Stimulated activated CD4-positive, alpha-beta T cell treated with anti-CD3 and anti-CD28 coated beads, Interleukin-2, amount 100 ng/mL, for 4 hours (primary cell): Measurements from ENCODE around the gene ACP7.
A peak's percentile ranks its signal among the peaks of the same experiment; 100 is the strongest.
"Not testable (repeated sequence)": the region's sequence is repeated elsewhere in the genome, so short reads cannot be mapped to it uniquely, and the experiment has no call there.

Experiments used
- DNase-seq: peaks from one replicate; pipeline ENCODE4 v3.0.0-alpha.2; 2020; ENCODE audit warnings: low read depth

The ACP7 gene

DNA sequence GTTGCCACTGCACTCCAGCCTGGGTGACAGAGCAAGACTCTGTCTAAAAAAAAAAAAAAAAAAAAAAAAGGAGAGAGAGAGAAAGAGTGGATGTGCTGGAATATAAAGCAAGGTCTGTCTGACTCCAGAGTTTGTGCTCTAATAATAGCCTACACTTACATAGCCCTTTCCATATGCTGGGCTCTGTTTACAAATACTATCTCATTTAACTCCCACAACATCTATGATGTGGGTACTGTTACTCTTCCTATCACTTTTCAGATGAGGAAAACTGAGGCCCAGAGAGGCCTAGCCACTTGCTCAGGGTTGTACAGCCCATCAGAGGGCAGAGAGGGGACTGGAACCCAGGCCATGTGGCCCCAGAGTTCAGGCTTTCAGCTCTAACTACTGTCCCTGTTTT, 25.5 kb downstream of the ACP7 start:
- DNase-seq: no peak

DNA sequence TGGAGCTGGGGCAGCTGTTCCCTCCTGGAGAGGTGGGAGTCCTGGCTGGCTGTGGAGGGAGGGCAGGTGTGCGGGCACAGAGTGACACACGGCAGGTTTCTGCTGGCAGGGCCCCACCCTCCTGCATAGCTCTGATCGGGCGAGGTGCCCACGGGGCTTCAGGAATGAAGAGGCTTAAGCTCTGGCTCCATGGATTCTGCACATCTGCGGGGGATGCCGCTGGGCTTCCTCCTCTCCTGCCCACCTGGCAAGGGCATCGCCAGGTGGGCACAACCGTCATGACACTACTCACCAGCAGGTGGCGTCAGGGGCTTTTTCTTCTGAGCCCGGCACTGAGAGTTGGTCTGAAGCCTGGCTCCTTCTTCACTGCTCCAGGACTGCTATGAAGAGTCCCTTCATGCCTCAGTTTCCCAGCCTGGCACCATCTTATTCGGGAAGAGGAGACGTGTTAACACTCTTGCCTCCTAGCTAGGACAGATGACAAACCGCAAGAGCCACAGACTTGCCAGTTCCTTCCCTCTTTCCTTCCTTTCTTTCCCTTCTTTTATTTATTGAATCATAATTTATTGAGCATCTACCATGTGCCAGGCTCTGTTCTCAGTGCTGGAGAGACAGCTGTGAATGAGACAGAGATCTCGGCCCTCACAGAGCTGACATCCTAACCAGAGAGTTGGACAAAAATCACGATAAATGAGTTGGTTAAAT, 26.2 kb downstream of the ACP7 start:
- peak; percentile 61 for DNase-seq

DNA sequence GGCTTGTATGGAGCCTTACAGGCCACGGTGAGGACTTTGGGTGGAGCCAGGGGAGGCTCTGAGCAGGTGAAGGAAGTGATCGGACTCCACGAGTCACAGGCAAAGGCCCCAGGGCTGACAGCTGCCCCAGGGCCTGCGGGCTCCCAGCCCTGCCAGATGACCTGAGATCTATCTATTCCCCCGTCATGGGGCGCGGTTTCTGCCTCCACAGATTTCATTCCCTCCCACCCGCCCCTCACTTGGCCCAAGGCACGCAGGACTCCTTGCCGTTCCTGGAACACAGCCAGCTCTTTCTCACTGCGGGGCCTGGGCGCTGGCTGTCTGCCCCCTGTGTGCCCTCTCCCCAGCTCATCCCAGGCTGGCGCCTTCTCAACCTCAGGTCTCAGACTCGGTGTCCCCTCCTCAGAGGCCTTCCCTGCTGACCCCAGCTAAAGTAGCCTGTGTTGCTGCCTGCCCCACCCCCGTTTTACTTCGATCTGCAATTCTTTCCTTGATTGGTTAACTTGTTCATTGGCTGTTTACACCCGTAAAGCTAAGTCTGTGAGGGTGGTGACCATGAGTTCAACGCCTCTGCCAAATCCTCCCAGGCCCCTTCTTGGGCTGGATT, 27.5 kb downstream of the ACP7 start:
- no peak for DNase-seq

DNA sequence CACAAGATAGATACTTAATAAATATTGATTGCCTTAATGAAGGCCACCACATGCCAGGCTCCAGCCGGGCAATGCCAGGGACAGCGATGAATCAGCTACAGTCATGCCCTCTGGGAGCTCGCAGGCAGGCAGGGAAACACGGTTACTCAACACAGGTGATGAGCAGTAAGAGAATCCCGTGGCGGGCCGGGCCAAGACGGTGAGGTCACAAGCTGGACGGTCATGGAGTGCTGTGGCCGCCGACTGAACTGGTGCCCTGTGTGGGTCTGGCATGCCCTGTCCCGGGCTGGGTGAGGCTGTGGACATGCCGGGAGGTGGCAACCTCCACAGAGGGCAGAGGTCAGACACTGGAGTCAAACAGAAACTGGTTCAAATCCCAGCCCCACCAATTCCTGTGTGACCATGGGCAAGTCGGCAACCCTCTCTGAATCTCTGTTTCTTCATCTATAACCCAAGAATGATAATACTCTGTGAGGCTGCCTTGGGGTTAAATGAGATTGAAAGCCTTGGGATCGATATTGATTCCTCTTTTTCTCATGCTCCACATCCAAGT, 28.2 kb downstream of the ACP7 start:
- no peak for DNase-seq

DNA sequence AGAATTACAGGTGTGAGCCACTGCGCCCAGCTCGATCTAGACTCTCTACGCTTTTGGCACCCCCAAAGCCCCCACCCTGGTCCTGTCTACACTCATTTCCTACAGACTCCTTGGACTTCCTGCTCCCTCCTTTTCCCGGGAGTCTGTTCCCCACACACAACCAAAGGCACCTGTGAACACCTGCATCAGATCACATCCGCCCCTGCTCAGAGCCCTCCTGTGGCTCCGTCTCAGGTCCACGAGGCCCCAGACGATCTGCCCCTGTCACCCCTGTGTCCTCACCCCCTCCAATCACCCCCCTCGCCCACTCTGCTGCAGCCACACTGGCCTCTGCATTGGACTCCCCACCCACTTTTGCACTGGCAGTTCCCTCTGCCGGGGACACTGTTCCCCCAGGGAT, 29.0 kb downstream of the ACP7 start:
- DNase-seq: no peak

DNA sequence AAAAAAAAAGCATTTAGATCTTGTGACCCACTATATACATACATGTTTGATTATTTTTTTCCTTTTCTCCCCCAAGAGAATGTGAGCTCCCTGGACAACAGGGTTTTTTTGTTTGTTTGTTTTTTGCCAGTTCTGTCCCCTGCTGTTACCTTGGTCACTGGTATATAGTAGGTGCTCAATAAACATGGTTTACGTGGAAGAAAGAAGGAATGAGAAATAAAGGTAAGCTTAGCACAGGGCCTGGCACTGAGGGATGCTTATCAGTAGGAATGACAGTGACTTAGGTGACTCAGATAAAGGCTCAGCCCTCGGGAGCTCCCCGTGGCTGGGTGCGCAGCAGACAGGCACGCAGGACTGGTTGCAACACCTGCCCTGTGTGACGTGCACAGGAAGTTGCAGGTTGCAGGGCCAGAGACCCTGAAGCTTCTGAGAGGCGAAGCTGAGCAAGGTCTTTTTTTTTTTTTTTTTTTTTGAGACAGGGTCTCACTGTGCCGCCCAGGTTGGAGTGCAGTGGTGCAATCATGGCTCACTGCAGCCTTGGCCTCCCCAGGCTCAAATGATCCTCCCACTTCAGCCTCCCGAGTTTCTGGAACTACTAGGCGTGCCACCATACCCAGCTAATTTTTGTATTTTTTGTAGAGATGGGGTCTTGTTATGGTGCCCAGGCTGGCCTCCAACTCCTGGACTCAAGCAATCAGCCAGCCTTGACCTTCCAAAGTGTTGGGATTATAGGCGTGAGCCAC, 31.1 kb downstream of the ACP7 start:
- no peak for DNase-seq

DNA sequence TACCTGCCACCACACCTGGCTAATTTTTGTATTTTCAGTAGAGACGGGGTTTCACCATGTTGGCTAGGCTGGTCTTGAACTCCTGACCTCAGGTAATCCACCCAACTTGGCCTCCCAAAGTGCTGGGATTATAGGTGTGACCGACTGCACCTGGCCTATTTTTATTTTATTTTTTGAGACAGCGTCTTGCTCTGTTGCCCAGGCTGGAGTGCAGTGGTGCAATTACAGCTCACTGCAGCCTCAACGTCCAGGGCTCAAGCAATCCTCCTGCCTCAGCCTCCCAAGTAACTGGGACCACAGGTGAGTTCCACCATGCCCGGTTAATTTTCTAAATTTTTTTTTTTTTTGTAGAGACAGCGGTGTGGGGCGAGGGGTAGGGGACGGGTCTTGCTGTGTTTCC, 32.9 kb downstream of the ACP7 start:
- DNase-seq: not testable (repeated sequence)

DNA sequence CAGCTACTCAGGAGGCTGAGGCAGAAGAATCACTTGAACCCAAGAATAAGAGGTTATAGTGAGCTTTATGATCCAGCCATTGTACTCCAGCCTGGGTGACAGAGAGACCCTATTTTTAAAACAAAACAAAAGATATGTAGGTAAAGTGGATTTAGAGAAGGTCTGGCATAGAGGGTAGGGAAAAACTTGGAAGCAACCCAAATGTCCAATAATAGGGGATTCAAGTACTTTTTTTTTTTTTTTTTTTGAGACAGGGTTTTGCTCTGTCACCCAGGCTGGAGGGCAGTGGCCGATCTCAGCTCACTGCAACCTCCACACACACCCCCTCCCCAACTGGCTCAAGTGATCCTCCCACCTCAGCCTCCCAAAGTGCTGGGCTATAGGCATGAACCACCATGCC, 35.7 kb downstream of the ACP7 start:
- no peak for DNase-seq

DNA sequence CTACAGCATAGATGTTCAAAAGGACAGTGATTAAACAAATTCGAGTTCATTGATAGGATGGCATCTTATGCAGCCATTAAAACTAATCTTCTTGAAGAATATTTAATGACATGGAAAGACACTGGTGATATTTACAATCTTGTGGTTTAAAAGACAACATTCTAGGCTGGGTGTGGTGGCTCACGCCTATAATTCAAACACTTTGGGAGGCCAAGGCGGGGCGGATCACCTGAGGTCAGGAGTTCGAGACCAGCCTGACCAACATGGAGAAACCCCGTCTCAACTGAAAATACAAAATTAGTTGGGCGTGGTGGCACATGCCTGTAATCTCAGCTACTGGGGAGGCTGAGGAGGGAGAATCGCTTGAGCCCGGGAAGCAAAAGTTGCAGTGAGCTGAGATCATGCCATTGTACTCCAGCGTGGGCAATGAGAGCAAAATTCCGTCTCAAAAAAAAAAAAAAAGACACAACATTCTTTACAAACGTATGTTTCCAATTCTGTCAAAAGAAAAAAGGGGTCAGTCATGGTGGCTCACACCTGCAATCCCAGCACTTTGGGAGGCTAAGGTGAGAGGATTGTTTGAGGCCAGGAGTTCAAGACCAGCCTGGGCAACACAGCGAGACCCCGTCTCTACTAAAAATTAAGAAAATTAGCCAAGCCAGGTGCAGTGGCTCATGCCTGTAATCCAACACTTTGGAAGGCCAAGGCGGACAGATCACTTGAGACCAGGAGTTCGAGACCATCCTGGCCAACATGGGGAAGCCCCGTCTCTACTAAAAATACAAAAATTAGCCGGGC, 39.0 kb downstream of the ACP7 start:
- DNase-seq: no peak

DNA sequence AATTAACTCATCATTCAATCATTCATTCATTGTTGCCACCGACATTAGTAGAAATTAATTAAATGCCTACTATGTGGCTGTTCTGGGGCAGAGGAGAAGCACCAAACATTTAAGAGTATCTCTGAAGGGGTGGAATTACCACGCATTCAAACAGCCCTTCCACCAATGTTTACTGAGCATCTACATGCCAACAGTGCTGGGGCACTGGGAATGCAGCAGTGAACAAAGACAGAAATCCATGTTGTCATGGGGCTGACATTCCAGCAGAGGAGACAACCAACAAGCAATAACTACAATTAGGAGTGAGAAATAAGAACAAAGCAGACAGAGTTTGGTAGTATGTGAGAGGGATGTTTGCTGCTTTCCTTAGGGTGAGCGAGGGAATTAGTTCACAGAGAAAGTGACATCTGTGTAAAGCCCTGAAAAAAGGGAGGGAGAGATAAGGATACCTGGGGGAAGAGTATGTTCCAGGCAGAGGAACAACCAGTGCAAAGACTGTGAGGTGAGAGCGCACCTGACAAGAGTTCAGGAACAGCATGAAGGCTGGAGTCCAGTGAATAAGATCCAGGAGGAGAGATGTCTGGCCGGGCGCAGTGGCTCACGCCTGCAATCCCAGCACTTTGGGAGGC, 40.1 kb downstream of the ACP7 start:
- no peak for DNase-seq

DNA sequence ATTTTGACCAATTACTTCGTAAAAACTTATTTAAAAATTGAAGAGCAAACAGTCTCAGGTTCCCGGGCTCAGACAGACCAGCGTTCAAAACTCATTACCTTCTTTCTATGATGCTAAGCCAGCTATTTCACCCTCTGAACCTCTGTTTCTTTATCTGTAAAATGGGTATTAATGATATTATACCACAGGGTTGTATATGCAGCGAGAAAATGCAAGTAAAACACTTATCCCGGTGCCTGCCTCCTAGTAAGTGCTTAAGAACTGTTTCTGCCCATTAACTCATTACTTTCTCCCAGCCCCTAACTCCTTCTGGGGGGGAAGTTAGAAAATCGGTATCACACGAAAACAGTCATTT, 41.0 kb downstream of the ACP7 start:
- DNase-seq: no peak

DNA sequence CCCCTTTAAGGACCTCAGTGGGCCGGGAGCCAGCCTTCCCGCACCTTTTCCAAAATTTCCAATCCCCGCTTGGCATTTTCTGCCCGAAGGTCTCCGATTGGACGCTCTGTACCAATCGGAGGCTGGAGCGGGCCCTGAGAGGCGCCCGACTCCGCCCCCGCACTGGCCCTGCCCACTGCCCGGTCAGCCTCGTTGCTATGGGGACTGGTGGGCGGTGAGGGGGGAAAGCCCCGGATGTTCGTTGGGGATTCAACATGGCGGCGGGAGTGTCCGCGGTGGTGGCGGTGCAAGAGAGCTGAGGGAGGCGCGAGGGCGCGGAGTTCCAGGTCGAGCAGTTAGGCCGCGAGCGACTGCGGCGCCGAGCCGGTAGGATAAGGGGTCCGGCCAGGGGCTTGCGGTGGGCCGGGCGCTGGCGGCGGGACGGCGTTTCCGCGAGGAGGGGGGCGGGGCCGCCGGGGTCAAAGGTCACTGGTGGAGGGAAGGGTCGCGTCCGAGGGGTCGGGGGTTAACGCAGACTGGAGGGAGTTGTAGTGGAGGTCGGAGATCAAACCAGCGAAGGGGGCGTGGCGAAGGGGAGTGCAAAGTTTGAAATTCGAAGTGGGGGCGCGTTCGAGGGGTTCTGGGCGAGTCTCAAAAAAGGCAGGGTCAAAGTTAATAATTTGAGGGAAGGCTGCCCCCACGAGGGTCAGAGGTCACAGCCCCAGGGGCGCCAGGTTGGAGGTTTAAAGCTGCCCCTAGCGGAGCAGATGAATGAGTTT, 41.6 kb downstream of the ACP7 start, which contains the start of gene PAK4:
TSS of gene PAK4 (plus strand) at position 233 of the 758 bp plus-strand sequence. CDS start 43,768 bp downstream, outside the sequence.
- DNase-seq: peak; percentile 90

DNA sequence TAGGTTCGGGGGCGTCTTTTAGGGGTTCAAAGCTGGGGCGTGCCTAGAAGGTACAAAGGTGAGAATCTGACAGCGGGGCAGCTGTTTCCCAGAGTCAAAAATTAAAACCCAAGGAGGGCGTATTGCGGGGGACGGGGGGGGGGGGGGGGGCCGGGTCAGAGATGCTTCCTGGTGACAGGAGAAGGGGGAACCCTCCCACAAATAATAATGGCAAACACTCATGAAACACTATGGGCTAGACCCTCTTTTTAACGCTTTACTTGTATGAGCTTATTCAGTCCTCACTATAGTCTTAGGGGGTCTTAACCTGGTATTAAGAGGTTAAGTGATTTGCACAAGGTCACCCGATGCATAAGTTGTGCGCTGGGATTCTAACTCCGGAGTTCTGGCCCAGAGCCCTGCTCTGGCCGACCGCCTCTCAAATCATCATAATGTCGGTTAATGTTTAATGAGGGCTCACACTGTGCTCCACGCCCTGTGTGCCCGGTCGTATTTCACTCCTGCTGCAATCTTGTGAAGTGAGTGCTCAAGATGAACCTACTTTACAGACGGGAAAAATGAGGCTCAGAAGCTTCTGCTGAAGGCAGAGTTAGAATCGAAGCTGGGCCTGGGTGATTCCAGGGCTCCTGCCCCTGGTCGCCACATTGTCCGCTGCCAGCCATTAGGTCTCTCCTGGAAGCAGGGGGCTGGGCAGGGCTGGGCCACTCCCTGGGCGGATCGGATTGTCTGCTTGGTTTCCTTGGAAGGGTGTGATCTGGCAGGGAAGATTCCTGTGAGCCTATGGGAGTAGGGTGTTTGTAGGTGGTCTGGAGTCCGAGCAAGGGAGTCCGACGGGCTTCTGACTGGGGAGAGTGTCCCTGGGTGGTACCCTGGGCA, 42.4 kb downstream of the ACP7 start:
- DNase-seq: no peak

DNA sequence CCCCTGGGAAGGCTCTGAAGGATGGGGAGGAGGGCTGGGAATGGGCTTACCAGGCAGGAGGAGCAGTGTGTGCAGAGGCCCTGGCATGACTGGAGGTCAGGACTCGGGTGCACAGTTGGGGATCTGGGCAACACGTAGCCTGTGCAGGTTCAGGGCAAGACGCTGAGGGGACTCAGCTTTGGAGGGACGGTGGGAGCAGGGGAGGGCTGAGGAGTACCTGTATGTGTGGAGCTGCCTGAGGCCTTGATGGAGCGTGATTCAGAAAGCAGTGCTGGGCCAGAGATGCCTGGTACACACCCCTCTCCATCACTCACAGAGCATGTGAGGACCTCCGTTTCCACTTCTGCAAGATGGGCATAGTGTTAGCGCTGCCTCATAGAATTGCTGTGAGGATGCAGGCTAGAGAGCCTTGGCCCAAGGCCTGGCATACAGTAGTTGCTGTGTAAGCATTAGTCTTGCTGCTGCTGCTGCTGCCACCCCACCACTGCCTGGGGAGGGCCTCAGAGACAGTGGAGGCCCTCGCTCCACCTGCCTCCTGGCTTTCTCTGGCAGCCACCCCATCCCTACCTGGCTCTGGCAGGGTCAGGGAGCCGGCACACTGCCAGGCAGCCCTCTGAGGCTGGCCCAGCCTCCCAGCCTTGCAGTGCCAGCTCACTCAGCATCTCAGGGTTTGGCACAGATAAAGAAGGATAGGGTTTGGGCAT, 43.8 kb downstream of the ACP7 start:
- DNase-seq: no peak

DNA sequence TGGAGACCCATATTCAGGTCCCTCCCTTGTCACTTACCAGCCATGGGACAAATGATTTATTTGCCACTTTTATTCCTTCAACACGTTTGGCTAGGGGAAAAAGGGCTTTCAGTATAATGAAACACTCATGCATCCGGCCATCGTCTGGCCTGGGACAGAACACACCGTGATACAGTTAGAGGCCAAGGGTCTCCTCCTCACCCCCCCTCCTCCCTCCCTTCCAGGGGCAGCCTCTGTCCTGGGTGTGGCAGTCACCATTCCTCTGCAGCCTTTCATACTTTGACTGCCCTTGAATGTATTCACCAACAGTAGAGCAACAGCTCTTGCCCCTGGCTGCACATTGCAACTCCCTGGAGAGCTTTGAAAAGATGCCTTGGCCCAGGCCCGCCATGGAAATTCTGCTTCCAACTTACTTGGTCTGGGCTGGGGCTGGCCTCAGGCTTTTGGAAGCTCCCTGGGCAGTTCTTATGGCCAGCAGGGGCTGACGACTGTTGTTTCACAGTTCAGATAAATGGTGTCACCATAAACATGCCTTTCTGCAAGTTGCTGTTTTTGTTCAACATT, 44.4 kb downstream of the ACP7 start:
- DNase-seq: no peak

DNA sequence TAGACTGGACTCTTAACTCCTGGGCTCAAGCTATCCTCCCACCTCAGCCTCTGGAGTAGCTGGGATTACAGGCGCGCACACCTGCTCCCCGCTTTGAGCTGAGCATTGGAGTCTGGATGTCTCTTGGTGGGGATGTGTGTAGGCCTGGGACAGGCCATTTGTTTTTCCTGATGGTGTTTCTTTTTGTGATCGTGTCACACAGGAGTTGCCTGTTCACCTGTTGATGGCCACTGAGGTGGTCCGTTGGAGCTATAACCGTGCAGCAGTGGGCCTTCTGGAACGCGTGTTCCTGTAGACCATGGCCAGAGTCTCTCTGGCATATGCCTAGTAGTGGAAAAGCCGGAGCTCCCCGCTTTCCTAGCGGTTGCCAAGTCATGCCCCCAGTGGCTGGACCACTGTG, 44.9 kb downstream of the ACP7 start:
- no peak for DNase-seq

DNA sequence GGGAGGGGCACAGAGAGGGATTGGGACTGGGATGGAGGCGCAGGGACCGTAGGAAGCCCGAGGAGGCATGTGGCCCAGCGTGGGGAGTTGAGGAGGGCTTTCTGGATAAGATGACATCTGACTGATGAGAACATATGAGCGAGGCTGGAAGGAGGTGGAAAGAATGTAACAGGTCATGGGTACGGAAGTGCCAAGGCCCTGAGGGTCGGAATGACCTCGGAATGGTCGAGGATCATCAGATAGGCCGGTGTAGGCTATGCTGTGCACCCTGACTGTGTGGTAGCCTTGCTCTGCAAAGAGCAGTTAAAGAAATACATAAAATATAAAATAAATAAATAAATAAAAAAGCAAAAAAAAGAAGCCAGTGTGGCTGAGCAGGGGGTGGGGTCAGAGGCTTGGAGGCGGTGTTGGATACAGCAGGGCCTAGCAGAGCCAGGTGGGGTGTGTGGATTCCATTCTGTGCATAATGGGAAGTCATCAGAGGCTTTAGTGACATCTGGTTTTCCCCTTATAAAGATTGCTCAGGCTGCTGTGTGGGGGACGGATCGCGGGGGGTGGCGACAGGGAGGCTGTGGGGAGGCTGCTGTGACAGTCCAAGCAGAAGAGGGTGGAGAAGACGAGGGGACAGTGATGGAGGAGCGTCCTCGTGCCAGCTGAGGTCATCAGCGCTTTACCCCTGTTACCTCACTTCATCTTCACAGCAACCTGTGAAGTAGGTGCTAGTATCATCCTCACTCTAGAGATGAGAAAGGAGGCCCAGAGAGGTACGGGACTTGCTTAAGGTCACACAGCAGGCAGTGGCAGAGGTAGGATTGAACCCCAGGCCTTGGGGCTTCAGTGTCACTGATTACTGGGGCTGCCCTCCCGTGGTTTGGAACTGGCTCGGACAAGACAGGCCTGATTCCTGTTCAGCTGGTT, 46.4 kb downstream of the ACP7 start:
- no peak for DNase-seq

DNA sequence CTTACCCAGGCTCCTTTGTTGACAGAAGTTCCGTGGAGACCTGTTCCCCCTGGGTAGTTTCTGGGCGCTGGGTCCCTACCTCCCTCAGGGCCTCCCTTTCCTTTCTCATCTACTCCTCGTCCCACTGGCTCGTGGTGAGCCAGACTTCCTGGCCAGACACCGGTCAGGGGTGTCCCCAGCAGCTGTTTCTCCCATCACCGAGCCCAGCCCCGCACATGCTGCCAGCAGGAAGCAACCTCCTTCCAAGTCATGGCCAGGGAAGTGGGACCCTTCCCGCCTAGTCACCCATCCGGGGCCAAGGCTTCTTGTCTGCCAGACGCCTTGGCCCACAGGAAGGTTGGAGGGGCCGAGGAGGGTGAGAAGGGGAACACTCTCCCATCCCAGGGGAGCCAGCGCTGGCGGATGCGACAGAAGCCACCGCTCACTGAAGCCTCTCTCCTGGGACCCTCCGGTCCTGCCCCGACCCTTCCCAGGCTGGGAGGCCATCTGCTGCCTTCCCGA, 47.1 kb downstream of the ACP7 start:
- no peak for DNase-seq
